ENCODE data around the gene LRRC36.

DNA sequence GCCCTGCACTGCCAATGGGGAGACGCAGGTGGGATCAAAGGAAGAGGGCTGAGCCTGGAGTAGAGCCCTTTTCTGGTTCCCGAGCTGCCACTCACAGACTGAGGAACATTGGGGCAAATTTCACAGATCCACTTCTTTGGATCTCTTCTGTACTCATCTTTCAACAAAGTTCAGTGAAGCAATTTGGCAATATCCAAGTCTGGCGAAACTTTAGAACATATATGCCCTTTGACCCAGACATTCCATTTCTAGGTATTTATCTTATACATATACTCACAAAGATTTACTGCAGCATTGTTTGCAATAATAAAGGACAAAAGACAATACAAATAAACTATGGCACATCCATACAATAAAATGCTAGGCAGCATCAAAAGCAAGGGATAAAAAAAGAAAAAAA is 84.7 kb downstream of the LRRC36 start:
- TF ChIP-seq, protein P1, sequence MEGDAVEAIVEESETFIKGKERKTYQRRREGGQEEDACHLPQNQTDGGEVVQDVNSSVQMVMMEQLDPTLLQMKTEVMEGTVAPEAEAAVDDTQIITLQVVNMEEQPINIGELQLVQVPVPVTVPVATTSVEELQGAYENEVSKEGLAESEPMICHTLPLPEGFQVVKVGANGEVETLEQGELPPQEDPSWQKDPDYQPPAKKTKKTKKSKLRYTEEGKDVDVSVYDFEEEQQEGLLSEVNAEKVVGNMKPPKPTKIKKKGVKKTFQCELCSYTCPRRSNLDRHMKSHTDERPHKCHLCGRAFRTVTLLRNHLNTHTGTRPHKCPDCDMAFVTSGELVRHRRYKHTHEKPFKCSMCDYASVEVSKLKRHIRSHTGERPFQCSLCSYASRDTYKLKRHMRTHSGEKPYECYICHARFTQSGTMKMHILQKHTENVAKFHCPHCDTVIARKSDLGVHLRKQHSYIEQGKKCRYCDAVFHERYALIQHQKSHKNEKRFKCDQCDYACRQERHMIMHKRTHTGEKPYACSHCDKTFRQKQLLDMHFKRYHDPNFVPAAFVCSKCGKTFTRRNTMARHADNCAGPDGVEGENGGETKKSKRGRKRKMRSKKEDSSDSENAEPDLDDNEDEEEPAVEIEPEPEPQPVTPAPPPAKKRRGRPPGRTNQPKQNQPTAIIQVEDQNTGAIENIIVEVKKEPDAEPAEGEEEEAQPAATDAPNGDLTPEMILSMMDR (optimal IDR thresholded peaks at IDR 0.05 in 1 of 3, IDR thresholded peaks at IDR 0.05 in 1 of 3, conservative IDR thresholded peaks at IDR 0.05 in 1 of 3; ENCODE audit: extremely low read depth in 1 of 3, insufficient read depth in 2 of 3, low read length in 3 of 3): no peak
- no peak for TF ChIP-seq EZH2 (IDR thresholded peaks at IDR 0.05; ENCODE audit: low read length)

Measured in keratinocyte (primary cell).